ENCODE data around the gene VSIG8. TPM values are rescaled to one million over a fixed set of nuclear protein-coding genes. Genes with fewer than 3 reads are reported as not detected.

VSIG8 gene
- total and polyA plus RNA-seq, 3 experiments from 2014 or later, result not detected

DNA sequence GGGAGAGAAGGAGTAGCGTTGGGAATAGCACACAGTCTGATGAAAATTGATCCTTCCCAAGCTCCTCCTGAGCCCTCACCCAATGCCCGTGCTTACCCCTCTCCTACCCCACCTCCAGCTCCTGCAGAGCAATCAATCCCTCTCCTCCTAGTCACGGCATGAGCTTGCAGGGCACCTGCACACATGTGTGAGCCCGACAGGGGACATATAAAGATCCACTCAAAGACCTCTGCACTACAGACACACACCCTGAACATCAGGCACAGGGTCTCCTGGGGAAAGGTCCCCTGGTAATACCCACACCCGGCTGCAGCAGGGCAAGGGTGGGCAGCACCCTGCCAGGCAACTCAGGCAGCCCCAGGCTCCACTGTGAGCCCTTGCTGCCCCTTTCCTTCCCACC lies 426 bp downstream of the VSIG8 start:
- no peak for DNase-seq
- Mint-ChIP-seq H3K4me3 (no peak overlapping the region), H3K4me1 (peaks cover 17 to 32% (median 18%) of the 10 kb centered on the region in 3 donors), H3K36me3 (peaks cover 0 to 3% (median 0%) of the 10 kb centered on the region in 3 donors), H3K27me3 (peaks cover 0 to 6% of the 10 kb centered on the region in 2 donors), H3K27ac (no peak overlapping the region), H3K9me3 (no peaks in the 10 kb centered on the region)
- Histone ChIP-seq H3K27ac (ENCODE audit: low read depth, low read length) (no peak overlapping the region), H3K4me3 (ENCODE audit: low read length) (no peak overlapping the region), H3K4me1 (ENCODE audit: insufficient read depth, low read length) (peaks cover 8% of the 10 kb centered on the region), H3K9me3 (ENCODE audit: low read length) (no peaks in the 10 kb centered on the region), H3K36me3 (ENCODE audit: insufficient read depth, low read length) (no peaks in the 10 kb centered on the region), H3K27me3 (ENCODE audit: insufficient read depth, low read length, poor library complexity, severe bottlenecking) (no peaks in the 10 kb centered on the region)
- POLR2A ChIA-PET, result no interaction called here
- CTCF ChIA-PET, result no interaction called here

DNA sequence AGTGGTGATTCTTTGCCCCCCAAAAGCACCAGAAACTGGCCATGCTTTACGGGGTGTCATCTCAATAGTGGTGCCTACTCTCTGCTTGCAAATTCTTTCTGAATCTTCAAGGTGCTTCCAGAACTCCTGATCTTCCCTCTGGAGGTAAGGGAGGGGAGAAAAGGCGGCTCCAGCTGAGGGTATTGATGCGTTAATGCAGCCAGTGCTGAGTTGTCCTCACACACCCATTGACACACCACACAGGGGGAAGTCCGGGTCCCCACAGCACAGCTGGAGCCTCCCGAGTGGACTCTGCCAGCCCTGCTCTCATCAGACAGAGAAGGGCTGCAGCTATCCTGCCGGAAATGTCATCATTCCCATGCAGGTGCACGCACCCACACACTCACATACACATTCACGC lies 1.2 kb downstream of the VSIG8 start:
- CTCF ChIA-PET, result interaction anchor here (0.9 kb wide), 1 partner anchor 62 kb away, joined by 3 read pairs; no protein-coding TSS in a partner anchor

DNA sequence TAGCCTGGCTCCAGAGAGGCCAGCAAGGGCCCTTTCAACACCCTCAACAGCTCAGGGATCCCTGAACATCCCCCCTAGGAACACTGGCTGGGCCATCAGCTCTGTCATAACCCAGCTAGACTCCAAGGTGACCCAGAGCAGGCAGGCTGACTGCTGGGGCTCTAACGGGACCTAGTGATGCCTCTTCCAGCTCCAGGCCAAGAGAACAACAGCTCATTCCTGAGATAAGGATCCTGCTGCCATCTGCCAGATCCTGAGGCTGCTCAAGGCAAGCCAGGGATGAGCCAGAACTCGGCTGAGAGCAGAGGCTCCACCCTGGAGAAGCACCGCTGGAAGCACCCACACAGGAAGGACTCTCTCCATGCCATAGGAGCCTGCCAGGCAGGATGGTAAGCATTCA lies 2.0 kb downstream of the VSIG8 start:
- H3K27ac Mint-ChIP-seq, result peak overlapping the region in 1 of 8 donors; percentile 44
- POLR2A ChIA-PET, result no interaction called here
- no peak for DNase-seq
- CTCF ChIA-PET, result no interaction called here
- no peaks in the 10 kb centered on the region for H3K9me3 Mint-ChIP-seq
- Histone ChIP-seq H3K27me3 (ENCODE audit: insufficient read depth, low read length, poor library complexity, severe bottlenecking) (no peaks in the 10 kb centered on the region), H3K9me3 (ENCODE audit: low read length) (no peaks in the 10 kb centered on the region), H3K4me3 (ENCODE audit: low read length) (no peak overlapping the region), H3K27ac (ENCODE audit: low read depth, low read length) (no peak overlapping the region), H3K36me3 (ENCODE audit: insufficient read depth, low read length) (no peaks in the 10 kb centered on the region), H3K4me1 (ENCODE audit: insufficient read depth, low read length) (peaks cover under 1% of the 10 kb centered on the region)
- H3K27me3 Mint-ChIP-seq, result peaks cover 0 to 6% of the 10 kb centered on the region in 2 donors
- H3K4me1 Mint-ChIP-seq, result peaks cover 6 to 24% (median 8%) of the 10 kb centered on the region in 3 donors
- no peak overlapping the region for H3K4me3 Mint-ChIP-seq
- H3K36me3 Mint-ChIP-seq, result peaks cover 0 to 3% (median 0%) of the 10 kb centered on the region in 3 donors

More for the DNA sequence above, 1.2 kb downstream of the VSIG8 start:
- Mint-ChIP-seq H3K4me1 (peaks cover 9 to 31% (median 15%) of the 10 kb centered on the region in 3 donors), H3K9me3 (no peaks in the 10 kb centered on the region), H3K36me3 (peaks cover 0 to 3% (median 0%) of the 10 kb centered on the region in 3 donors), H3K27ac (no peak overlapping the region), H3K27me3 (peaks cover 0 to 6% of the 10 kb centered on the region in 2 donors), H3K4me3 (no peak overlapping the region)
- POLR2A ChIA-PET, result no interaction called here
- Histone ChIP-seq H3K4me1 (ENCODE audit: insufficient read depth, low read length) (peaks cover under 1% of the 10 kb centered on the region), H3K4me3 (ENCODE audit: low read length) (no peak overlapping the region), H3K36me3 (ENCODE audit: insufficient read depth, low read length) (no peaks in the 10 kb centered on the region), H3K27ac (ENCODE audit: low read depth, low read length) (no peak overlapping the region), H3K27me3 (ENCODE audit: insufficient read depth, low read length, poor library complexity, severe bottlenecking) (no peaks in the 10 kb centered on the region), H3K9me3 (ENCODE audit: low read length) (no peaks in the 10 kb centered on the region)
- no peak for DNase-seq

DNA sequence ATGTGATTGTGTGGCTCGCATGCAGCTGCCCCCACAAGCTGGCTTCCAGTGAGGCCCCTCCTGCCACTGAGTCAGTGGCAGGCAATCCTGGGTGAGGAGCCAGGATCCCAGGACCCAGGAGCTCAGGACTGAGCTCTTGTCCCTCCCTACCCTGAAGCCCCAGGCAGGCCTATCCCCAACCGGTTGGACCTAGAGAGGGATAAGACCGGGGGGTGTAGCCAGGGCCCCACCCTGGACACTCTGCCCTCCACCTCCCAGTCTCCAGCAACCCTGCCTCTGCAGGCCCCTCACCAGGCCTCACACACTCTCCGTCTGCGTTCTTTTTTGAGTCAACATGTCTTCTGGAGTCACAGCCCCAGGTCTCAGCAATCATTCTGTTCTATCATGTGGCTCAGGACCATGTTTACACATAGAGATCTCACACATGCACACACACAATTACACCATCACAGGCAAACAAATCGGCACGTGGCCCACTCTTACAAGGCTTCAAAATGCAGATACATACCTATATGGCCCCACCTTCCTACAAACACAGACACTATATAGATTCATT lies 2.6 kb downstream of the VSIG8 start:
- Histone ChIP-seq H3K4me3 (ENCODE audit: low read length) (no peak overlapping the region), H3K27ac (ENCODE audit: low read depth, low read length) (no peak overlapping the region), H3K4me1 (ENCODE audit: insufficient read depth, low read length) (peaks cover 7% of the 10 kb centered on the region), H3K9me3 (ENCODE audit: low read length) (no peaks in the 10 kb centered on the region), H3K36me3 (ENCODE audit: insufficient read depth, low read length) (no peaks in the 10 kb centered on the region), H3K27me3 (ENCODE audit: insufficient read depth, low read length, poor library complexity, severe bottlenecking) (no peaks in the 10 kb centered on the region)
- Mint-ChIP-seq H3K9me3 (no peaks in the 10 kb centered on the region), H3K4me3 (peak overlapping the region in 1 of 7 donors; percentile 25), H3K36me3 (peaks cover 0 to 6% (median 0%) of the 10 kb centered on the region in 3 donors), H3K4me1 (peaks cover 11 to 28% (median 11%) of the 10 kb centered on the region in 3 donors), H3K27ac (peak overlapping the region in 1 of 8 donors; percentile 4), H3K27me3 (peaks cover 0 to 6% of the 10 kb centered on the region in 2 donors)
- CTCF ChIA-PET, result no interaction called here
- no peak for DNase-seq
- POLR2A ChIA-PET, result no interaction called here

DNA sequence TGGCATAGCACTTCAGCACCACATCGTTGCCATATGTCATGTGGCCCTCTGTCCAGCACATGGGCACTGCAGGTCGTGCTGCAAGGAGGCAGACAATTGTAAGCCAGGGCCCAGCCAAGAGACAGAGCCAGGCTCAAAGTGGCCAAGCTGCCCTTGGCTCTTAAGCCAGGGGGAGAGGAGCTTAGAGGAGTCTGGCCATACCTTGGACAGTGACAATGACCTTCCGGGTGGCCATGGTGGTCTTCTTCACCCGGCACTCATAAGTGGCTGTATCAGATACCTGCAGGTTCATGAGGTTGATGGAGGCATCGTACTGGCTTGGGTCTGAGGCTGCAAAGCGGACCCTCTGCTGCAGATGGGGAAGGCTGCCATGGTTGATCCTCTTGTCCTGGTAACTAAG lies 4.6 kb downstream of the VSIG8 start:
- peaks cover 0 to 7% (median 0%) of the 10 kb centered on the region in 3 donors for H3K36me3 Mint-ChIP-seq
- DNase-seq, result no peak
- H3K9me3 Mint-ChIP-seq, result no peaks in the 10 kb centered on the region
- H3K4me1 ChIP-seq (ENCODE audit: insufficient read depth, low read length), result peaks cover 13% of the 10 kb centered on the region
- CTCF ChIA-PET, result interaction anchor here (1.2 kb wide), 1 partner anchor 33 kb away, joined by 3 read pairs; no protein-coding TSS in a partner anchor
- no peak overlapping the region for H3K4me3 ChIP-seq (ENCODE audit: low read length)
- no peaks in the 10 kb centered on the region for H3K27me3 Mint-ChIP-seq
- H3K27ac ChIP-seq (ENCODE audit: low read depth, low read length), result no peak overlapping the region
- H3K27ac Mint-ChIP-seq, result peak overlapping the region in 1 of 8 donors; percentile 15
- H3K36me3 ChIP-seq (ENCODE audit: insufficient read depth, low read length), result no peaks in the 10 kb centered on the region
- POLR2A ChIA-PET, result interaction anchor here (0.7 kb wide), 1 partner anchor 77 kb away, joined by 4 read pairs; the partner anchor contains the start of gene DUSP23
- H3K4me3 Mint-ChIP-seq, result peak overlapping the region in 1 of 7 donors; percentile 41
- peaks cover 18 to 37% (median 24%) of the 10 kb centered on the region in 3 donors for H3K4me1 Mint-ChIP-seq
- H3K9me3 ChIP-seq (ENCODE audit: low read length), result no peaks in the 10 kb centered on the region
- H3K27me3 ChIP-seq (ENCODE audit: insufficient read depth, low read length, poor library complexity, severe bottlenecking), result no peaks in the 10 kb centered on the region

DNA sequence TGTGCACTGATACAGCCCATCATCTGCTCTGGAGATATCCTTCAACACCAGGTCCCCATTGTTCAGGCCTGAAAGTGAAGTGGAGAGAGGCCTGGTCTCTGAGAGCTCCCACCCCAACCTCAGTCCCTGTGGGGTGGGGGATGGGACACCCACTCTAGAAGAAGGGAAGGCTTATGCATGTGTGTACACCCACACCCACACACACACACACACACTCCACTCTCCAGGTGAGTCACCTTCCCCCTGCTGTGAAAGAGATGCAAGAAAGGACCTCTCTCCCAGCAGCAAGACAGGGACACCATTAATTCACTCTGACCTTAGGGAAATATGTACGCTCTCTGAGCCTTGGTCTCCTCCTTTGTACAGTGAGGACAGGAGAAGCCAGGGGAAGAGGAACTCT lies 5.9 kb downstream of the VSIG8 start:
- Histone ChIP-seq H3K4me3 (ENCODE audit: low read length) (no peak overlapping the region), H3K27ac (ENCODE audit: low read depth, low read length) (no peak overlapping the region), H3K36me3 (ENCODE audit: insufficient read depth, low read length) (no peaks in the 10 kb centered on the region), H3K9me3 (ENCODE audit: low read length) (no peaks in the 10 kb centered on the region), H3K27me3 (ENCODE audit: insufficient read depth, low read length, poor library complexity, severe bottlenecking) (no peaks in the 10 kb centered on the region), H3K4me1 (ENCODE audit: insufficient read depth, low read length) (peaks cover 13% of the 10 kb centered on the region)
- ChIA-PET POLR2A (no interaction called here), CTCF (interaction anchor here (0.9 to 1.2 kb wide), 3 partner anchors 32 to 57 kb away, joined by 3 read pairs; no protein-coding TSS in a partner anchor)
- no peak for DNase-seq
- no peaks in the 10 kb centered on the region for H3K9me3 Mint-ChIP-seq
- peaks cover 0 to 6% (median 0%) of the 10 kb centered on the region in 3 donors for H3K36me3 Mint-ChIP-seq
- H3K4me1 Mint-ChIP-seq, result peaks cover 24 to 49% (median 33%) of the 10 kb centered on the region in 3 donors
- H3K27ac Mint-ChIP-seq, result peak overlapping the region in 7 of 8 donors; percentile 47 to 80 (median 61)
- peak overlapping the region in 6 of 7 donors; percentile 50 to 84 (median 76) for H3K4me3 Mint-ChIP-seq
- no peaks in the 10 kb centered on the region for H3K27me3 Mint-ChIP-seq

DNA sequence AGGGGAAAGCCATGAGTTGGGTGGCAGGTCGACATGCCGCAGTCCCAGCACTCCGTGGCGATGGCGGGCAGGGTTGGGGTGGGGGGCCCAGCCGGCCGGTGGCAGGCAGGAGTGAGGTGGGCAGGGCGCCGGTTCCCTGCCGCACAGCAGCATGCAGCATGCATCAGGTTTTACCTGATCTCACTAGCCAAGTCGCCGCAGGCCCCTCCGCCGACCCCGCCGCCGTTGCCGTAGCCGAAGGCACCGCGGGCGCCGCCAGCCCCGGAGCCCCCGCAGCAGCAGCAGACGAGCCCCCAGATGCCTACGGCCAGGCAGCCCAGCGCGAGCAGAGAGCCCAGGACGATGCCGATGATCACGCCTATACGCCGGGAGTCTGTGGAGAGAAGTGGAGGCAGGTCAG lies 6.7 kb downstream of the VSIG8 start:
- ChIA-PET POLR2A (interaction anchor here (0.7 kb wide), 1 partner anchor 56 kb away, joined by 3 read pairs; no protein-coding TSS in a partner anchor), CTCF (interaction anchor here (1.0 to 1.4 kb wide), 3 partner anchors 36 to 58 kb away, joined by 3 to 4 read pairs (median 4); no protein-coding TSS in a partner anchor)
- Histone ChIP-seq H3K4me1 (ENCODE audit: insufficient read depth, low read length) (peaks cover 13% of the 10 kb centered on the region), H3K4me3 (ENCODE audit: low read length) (no peak overlapping the region), H3K9me3 (ENCODE audit: low read length) (no peaks in the 10 kb centered on the region), H3K27ac (ENCODE audit: low read depth, low read length) (no peak overlapping the region), H3K27me3 (ENCODE audit: insufficient read depth, low read length, poor library complexity, severe bottlenecking) (no peaks in the 10 kb centered on the region), H3K36me3 (ENCODE audit: insufficient read depth, low read length) (no peaks in the 10 kb centered on the region)
- peaks cover 0 to 4% (median 0%) of the 10 kb centered on the region in 3 donors for H3K36me3 Mint-ChIP-seq
- peaks cover 27 to 54% (median 35%) of the 10 kb centered on the region in 3 donors for H3K4me1 Mint-ChIP-seq
- peak overlapping the region; percentile 68 to 92 (median 83) for H3K4me3 Mint-ChIP-seq
- no peaks in the 10 kb centered on the region for H3K9me3 Mint-ChIP-seq
- no peak for DNase-seq
- peak overlapping the region in 4 of 8 donors; percentile 0 to 82 (median 36) for H3K27ac Mint-ChIP-seq
- H3K27me3 Mint-ChIP-seq, result no peaks in the 10 kb centered on the region

DNA sequence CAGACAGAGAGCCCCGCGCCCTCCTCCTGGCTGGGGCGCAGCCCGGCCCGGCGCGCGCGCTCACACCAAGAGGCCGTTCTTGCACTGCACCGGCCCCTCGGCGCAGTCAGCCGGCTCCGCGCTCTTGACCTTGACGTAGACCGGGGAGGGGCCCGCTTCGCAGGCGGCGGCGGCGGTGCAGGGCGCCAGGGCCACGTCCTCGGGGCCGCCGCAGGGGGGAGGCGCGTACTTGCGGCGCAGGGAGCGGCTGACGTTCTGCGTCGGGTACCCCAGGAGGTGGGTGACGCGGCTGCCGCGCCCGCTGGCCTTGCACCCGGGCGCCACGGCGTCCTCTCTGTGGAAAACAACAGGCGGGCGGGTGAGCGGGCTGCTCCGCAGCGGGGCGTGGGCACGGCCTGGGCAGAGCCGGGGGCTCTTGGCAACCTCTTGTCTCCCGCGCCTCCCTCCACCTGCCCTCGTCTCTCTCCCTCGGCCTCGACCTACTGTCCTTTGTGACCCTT lies 7.7 kb downstream of the VSIG8 start:
- peak overlapping the region; percentile 64 to 92 (median 83) for H3K4me3 Mint-ChIP-seq
- CTCF ChIA-PET, result interaction anchor here (1.0 to 2.5 kb wide), 6 partner anchors 24 to 74 kb away, joined by 3 to 9 read pairs (median 4); partner anchors contain the start of gene DUSP23
- Histone ChIP-seq H3K27me3 (ENCODE audit: insufficient read depth, low read length, poor library complexity, severe bottlenecking) (no peaks in the 10 kb centered on the region), H3K4me1 (ENCODE audit: insufficient read depth, low read length) (peaks cover 13% of the 10 kb centered on the region), H3K9me3 (ENCODE audit: low read length) (no peaks in the 10 kb centered on the region), H3K27ac (ENCODE audit: low read depth, low read length) (peak overlapping the region; percentile 54), H3K36me3 (ENCODE audit: insufficient read depth, low read length) (no peaks in the 10 kb centered on the region), H3K4me3 (ENCODE audit: low read length) (peak overlapping the region; percentile 66)
- peaks cover 34 to 63% (median 44%) of the 10 kb centered on the region in 3 donors for H3K4me1 Mint-ChIP-seq
- H3K36me3 Mint-ChIP-seq, result peaks cover 0 to 4% (median 0%) of the 10 kb centered on the region in 3 donors
- peak overlapping the region; percentile 0 to 95 (median 86) for H3K27ac Mint-ChIP-seq
- H3K9me3 Mint-ChIP-seq, result no peaks in the 10 kb centered on the region
- DNase-seq, result peak; percentile 44 to 81 (median 74)
- POLR2A ChIA-PET, result interaction anchor here (0.5 to 1.0 kb wide), 2 partner anchors 16 to 27 kb away, joined by 3 to 6 read pairs; no protein-coding TSS in a partner anchor
- no peaks in the 10 kb centered on the region for H3K27me3 Mint-ChIP-seq

Data from CD8-positive, alpha-beta memory T cell (primary cell).